Heart left ventricle (tissue), 16 donors: ENCODE measurements around the gene TIMM9. TPM values are rescaled to one million over a fixed set of nuclear protein-coding genes. Genes with fewer than 3 reads are reported as not detected.

Experiments used
- ATAC-seq, 4 donors: fragments of 200-7000 bp; cut with Tn5 transposase; one replicate each; pipeline ENCODE4 v1.9.1; 2020 to 2022; ENCODE audit warnings: moderate library complexity in 4 of 4, mild to moderate bottlenecking in 3 of 4, moderate number of reproducible peaks in 1 of 4
- DNase-seq, 5 donors: peaks; one replicate each; pipeline ENCODE4 v3.0.0-alpha.2; 2020
- H3K27ac ChIP-seq, 12 donors: fragments of 200-600 bp; sonication (generic) in 4 of 12; one replicate each; pipeline versions ENCODE4 v1.5.0 to v1.8.0; 2016 to 2022; ENCODE audit warnings: mild to moderate bottlenecking in 2 of 12
- H3K27me3 ChIP-seq, 9 donors: fragments of 200-600 bp; sonication (generic) in 2 of 9; one replicate each; pipeline versions ENCODE4 v1.5.1 to v1.8.0; 2016 to 2022; ENCODE audit warnings: mild to moderate bottlenecking in 3 of 9
- H3K36me3 ChIP-seq, 9 donors: fragments of 200-600 bp; sonication (generic) in 2 of 9; one replicate each; pipeline versions ENCODE4 v1.5.0 to v1.8.0; 2018 to 2022; ENCODE audit warnings: mild to moderate bottlenecking in 2 of 9
- H3K4me1 ChIP-seq, 12 donors: fragments of 200-600 bp; sonication (generic) in 4 of 12; one replicate each; pipeline versions ENCODE4 v1.5.0 to v1.8.0; 2016 to 2022; ENCODE audit warnings: mild to moderate bottlenecking in 3 of 12
- H3K4me3 ChIP-seq, 12 donors: fragments of 200-600 bp; sonication (generic) in 4 of 12; one replicate each; pipeline versions ENCODE4 v1.5.0 to v1.8.0; 2017 to 2022; ENCODE audit warnings: mild to moderate bottlenecking in 9 of 12, moderate library complexity in 4 of 12
- H3K9me3 ChIP-seq, 12 donors: fragments of 200-600 bp; sonication (generic) in 4 of 12; one replicate each; pipeline versions ENCODE4 v1.5.0 to v1.8.0; 2016 to 2022; ENCODE audit warnings: mild to moderate bottlenecking in 1 of 12
- CTCF ChIP-seq, 12 donors: fragments of 200-600 bp; sonication (generic) in 4 of 12; IDR thresholded peaks; one replicate each; pipeline versions ENCODE4 v1.5.0 to v1.8.0; 2018 to 2022; ENCODE audit warnings: antibody characterized with exemption in 12 of 12, mild to moderate bottlenecking in 5 of 12
- POLR2A ChIP-seq, 2 donors: fragments of 450-650 bp; IDR thresholded peaks; one replicate each; pipeline ENCODE4 v1.6.1; 2017; ENCODE audit warnings: antibody characterized with exemption in 2 of 2, mild to moderate bottlenecking in 2 of 2, moderate library complexity in 2 of 2
- WGBS, 4 donors: extraction: QIAGEN DNeasy Blood & Tissue Kit in 2 of 4; methylation state at CpG; one replicate each; pipeline versions ENCODE4 v1.1.5 to v1.1.7; 2013 to 2018; 5-methylcytosine and 5-hydroxymethylcytosine counted together
- intact Hi-C, 10 donors: fragments of 100-400 bp; cut with DNase I; formaldehyde crosslinking; loops; one replicate each; pipeline versions ENCODE4 v1.11.1 to v1.14.2; 2022
- long read RNA-seq, 3 donors: library from polyadenylated mRNA; unstranded; transcript quantifications; one replicate each; pipeline ENCODE4 v2.0.0, GENCODE V29; 2020 to 2021
- polyA plus RNA-seq, 2 donors: library from polyadenylated mRNA; stranded (reverse); fragments of 200-250 nt; gene quantifications; one replicate each; pipeline ENCODE4 v1.2.3, GENCODE V29; 2013
- total RNA-seq, 9 donors: library from RNA; depleted of rRNA in 2 of 9; stranded (reverse); fragments of >200 nt in 2 of 9; fragmentation: NEBNext Ultra II Directional in 3 of 9; extraction: Animal tissue kit (Norgen Biotek cat#: 25700) in 3 of 9; gene quantifications; one replicate each; pipeline versions ENCODE4 v1.1.0 to v1.2.4, GENCODE V29; 2016 to 2023
- donor health status: ischemic (EF 13 %, LVEDD 7.1; RV severe dilation, severe dysfunction).
- donor health status: healthy with polysubstance abuse.
- donor health status: DM: no; HTN: yes; CAD: no.
- donor health status: DM: no; HTN: no; CAD: no.
- donor health status: ischemic (EF 25% LVEDD 6.9; RV normal size, moderate dysfunction).
- donor health status: ischemic (EF 25% LVEDD 5.7; RV mildly dilated, moderate dysfunction).
- donor health status: healthy.
- donor health status: DM: yes; HTN: yes; CAD: no.
- donor health status: ischemic (EF 35%, LVEDD 5.7; RV mildly dilated, moderate dysfunction).
- donor health status: nonischemic (EF 11% LVEDD 7.7; RV severe dilation, severe dysfunction).
- donor health status: DM: yes; HTN: yes; CAD: no.
- donor health status: PGD.
- donor health status: ischemic (EF 29% LVEDD 5.4; RV normal size, mild dysfunction).
- donor health status: nonischemic (EF 23%, LVEDD 6.1; RV moderate dilation, normal function).

TIMM9 gene
- 10 to 100 TPM; 24.7 to 66.9 (median 30.3) TPM for total RNA-seq
- polyA plus RNA-seq, result 10 to 100 TPM; 29.7 to 75.5 TPM
- long read RNA-seq, donor 1, partial matches to known transcripts, result 9 of 10 reads
- long read RNA-seq, donor 1, other reads (novel, unspliced or antisense), result 0 of 10 reads
- long read RNA-seq, donor 2, partial matches to known transcripts, result 20 of 20 reads
- long read RNA-seq, donor 2, other reads (novel, unspliced or antisense), result 0 of 20 reads
- long read RNA-seq, donor 3, partial matches to known transcripts, result 7 of 9 reads
- long read RNA-seq, donor 3, other reads (novel, unspliced or antisense), result 0 of 9 reads

- no peaks in the 10 kb centered on the region for H3K9me3 ChIP-seq
- intact Hi-C loops, result no loop called here
- H3K27ac ChIP-seq, result peak within 1 kb of the TSS; percentile 84 to 98 (median 92)
- ATAC-seq, result peak; percentile 96 to 98 (median 97)
- H3K4me3 ChIP-seq, result peak within 1 kb of the TSS; percentile 64 to 93 (median 79)
- 0 to 1% (median 0%) methylated on average over 30 to 33 of the region's 33 CpGs for WGBS, 4 donors
- DNase-seq, result peak; percentile 95 to 98 (median 97)
- peaks cover 0 to 44% (median 33%) of the 10 kb centered on the region in 9 donors for H3K36me3 ChIP-seq
- no peaks in the 10 kb centered on the region for H3K27me3 ChIP-seq
- peaks cover 0 to 26% (median 23%) of the 10 kb centered on the region in 12 donors for H3K4me1 ChIP-seq
- TF ChIP-seq POLR2A (IDR thresholded peaks at IDR 0.05) (peak; percentile 4 to 67), CTCF (IDR thresholded peaks at IDR 0.05) (no peak)
Measured at GRCh38 chr14:58427281-58428117, at the start of gene TIMM9, which contains the start of gene KIAA0586. Gene TIMM9, minus strand, starts transcription at chr14:58427531. Its CDS starts 15,586 bp downstream, at chr14:58411945. Gene KIAA0586, plus strand, starts transcription at chr14:58427719. Its CDS starts 546 bp downstream, at chr14:58428265.

GRCh38 chr14:58476320-58476719, 49.0 kb upstream of the TIMM9 start:
- Histone ChIP-seq H3K4me3 (no peak overlapping the region), H3K36me3 (peaks cover 0 to 83% (median 68%) of the 10 kb centered on the region in 9 donors), H3K27ac (no peak overlapping the region), H3K9me3 (no peaks in the 10 kb centered on the region), H3K4me1 (no peaks in the 10 kb centered on the region), H3K27me3 (no peaks in the 10 kb centered on the region)
- ATAC-seq (no peak), DNase-seq (no peak)
- WGBS, 4 donors, result 93 to 98% (median 96%) methylated on average over 1 of the region's 1 CpG
- intact Hi-C loops, result no loop called here
- TF ChIP-seq CTCF (IDR thresholded peaks at IDR 0.05) (no peak), POLR2A (IDR thresholded peaks at IDR 0.05) (no peak)

- Histone ChIP-seq H3K36me3 (peaks cover 0 to 88% (median 72%) of the 10 kb centered on the region in 9 donors), H3K27me3 (no peaks in the 10 kb centered on the region), H3K9me3 (no peaks in the 10 kb centered on the region), H3K4me3 (no peak overlapping the region), H3K27ac (no peak overlapping the region), H3K4me1 (no peaks in the 10 kb centered on the region)
- WGBS, 4 donors, result 90 to 95% (median 92%) methylated on average over 5 of the region's 5 CpGs
- ATAC-seq (no peak), DNase-seq (no peak)
- TF ChIP-seq POLR2A (IDR thresholded peaks at IDR 0.05), result no peak
- TF ChIP-seq CTCF (IDR thresholded peaks at IDR 0.05), result no peak
- intact Hi-C loops, result no loop called here
Measured at GRCh38 chr14:58469309-58469708, 42.0 kb upstream of the TIMM9 start.

GRCh38 chr14:58467575-58467974, 40.2 kb upstream of the TIMM9 start:
- Histone ChIP-seq H3K27me3 (no peaks in the 10 kb centered on the region), H3K4me1 (no peaks in the 10 kb centered on the region), H3K9me3 (no peaks in the 10 kb centered on the region), H3K4me3 (no peak overlapping the region), H3K27ac (no peak overlapping the region), H3K36me3 (peaks cover 0 to 97% (median 83%) of the 10 kb centered on the region in 9 donors)
- TF ChIP-seq CTCF (IDR thresholded peaks at IDR 0.05), result no peak
- no peak for TF ChIP-seq POLR2A (IDR thresholded peaks at IDR 0.05)
- 95 to 97% (median 95%) methylated on average over 2 of the region's 2 CpGs for WGBS, 4 donors
- DNase-seq, result no peak
- ATAC-seq, result no peak
- intact Hi-C loops, result no loop called here
